ENCODE data around the gene SLC45A1.

SLC45A1 gene

DNA sequence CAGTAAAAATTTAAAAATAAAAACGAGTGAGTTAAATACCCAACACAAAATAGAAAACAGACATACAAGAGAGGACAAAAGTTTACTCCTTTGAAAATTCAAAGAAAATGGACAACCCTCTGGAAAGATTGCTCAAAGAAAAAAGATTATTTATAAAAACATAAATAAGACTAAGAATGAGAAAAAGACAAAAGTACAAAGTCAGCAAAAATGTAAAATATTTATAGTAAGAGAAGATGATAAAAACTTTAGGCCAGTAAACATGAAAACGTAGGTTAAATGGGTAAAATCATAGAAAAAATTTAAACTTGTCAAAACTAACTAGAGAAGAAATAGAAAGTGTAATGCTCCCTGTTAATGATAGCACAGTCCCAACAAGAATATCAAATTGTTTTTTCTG, 31.9 kb upstream of the SLC45A1 start:
- Histone ChIP-seq H3K27ac (ENCODE audit: extremely low read depth, low read depth, low read length) (no peak overlapping the region), H3K36me3 (ENCODE audit: control insufficient read depth in 2 of 2, insufficient read depth in 1 of 2, low read length in 2 of 2) (no peaks in the 10 kb centered on the region), H3K4me1 (ENCODE audit: control insufficient read depth, insufficient read depth, low read length) (no peaks in the 10 kb centered on the region), H3K9me3 (ENCODE audit: control insufficient read depth, insufficient read depth, low read depth, low read length) (no peaks in the 10 kb centered on the region), H3K4me3 (ENCODE audit: low read depth, low read length) (no peak overlapping the region)
- POLR2A ChIA-PET, result no interaction called here
- CTCF ChIA-PET, result no interaction called here
- TF ChIP-seq FEZF1 (tag by site-specific recombination; IDR thresholded peaks at IDR 0.05), result no peak
- no peak for TF ChIP-seq ZNF366 (tag by site-specific recombination; conservative IDR thresholded peaks at IDR 0.05)
- TF ChIP-seq ZNF791 (tag by site-specific recombination; IDR thresholded peaks at IDR 0.05), result no peak
- TF ChIP-seq ZNF423 (tag by site-specific recombination; IDR thresholded peaks at IDR 0.05), result no peak
- TF ChIP-seq REPIN1 (tag by site-specific recombination; IDR thresholded peaks at IDR 0.05; ENCODE audit: low read depth), result no peak
- TF ChIP-seq ZNF792 (tag by site-specific recombination; IDR thresholded peaks at IDR 0.05), result no peak

GRCh38 chr1:8293118-8293517, 24.8 kb upstream of the SLC45A1 start:
- H3K9me3 ChIP-seq (ENCODE audit: control insufficient read depth, insufficient read depth, low read depth, low read length), result no peaks in the 10 kb centered on the region
- CTCF ChIA-PET, result interaction anchor here (0.6 to 1.5 kb wide), 3 partner anchors 21 to 310 kb away, joined by 3 to 9 read pairs (median 6); no protein-coding TSS in a partner anchor
- H3K4me3 ChIP-seq (ENCODE audit: low read depth, low read length), result no peak overlapping the region
- no peaks in the 10 kb centered on the region for H3K4me1 ChIP-seq (ENCODE audit: control insufficient read depth, insufficient read depth, low read length)
- H3K27ac ChIP-seq (ENCODE audit: extremely low read depth, low read depth, low read length), result no peak overlapping the region
- TF ChIP-seq ZNF169 (tag by site-specific recombination; IDR thresholded peaks at IDR 0.05) (no peak), KLF1 (tag by site-specific recombination; IDR thresholded peaks at IDR 0.05) (peak; percentile 43; the same call in 1 of the 2 replicates), ZBTB44 (tag by site-specific recombination; IDR thresholded peaks at IDR 0.05) (no peak), ZNF571 (tag by site-specific recombination; IDR thresholded peaks at IDR 0.05) (no peak)
- POLR2A ChIA-PET, result interaction anchor here (0.6 kb wide), 1 partner anchor 336 kb away, joined by 3 read pairs; no protein-coding TSS in a partner anchor
- H3K36me3 ChIP-seq (ENCODE audit: control insufficient read depth in 2 of 2, insufficient read depth in 1 of 2, low read length in 2 of 2), result no peaks in the 10 kb centered on the region

GRCh38 chr1:8293641-8294169, 24.2 kb upstream of the SLC45A1 start:
- Histone ChIP-seq H3K4me3 (ENCODE audit: low read depth, low read length) (no peak overlapping the region), H3K27ac (ENCODE audit: extremely low read depth, low read depth, low read length) (no peak overlapping the region), H3K9me3 (ENCODE audit: control insufficient read depth, insufficient read depth, low read depth, low read length) (no peaks in the 10 kb centered on the region), H3K36me3 (ENCODE audit: control insufficient read depth in 2 of 2, insufficient read depth in 1 of 2, low read length in 2 of 2) (no peaks in the 10 kb centered on the region), H3K4me1 (ENCODE audit: control insufficient read depth, insufficient read depth, low read length) (no peaks in the 10 kb centered on the region)
- TF ChIP-seq, protein P1, sequence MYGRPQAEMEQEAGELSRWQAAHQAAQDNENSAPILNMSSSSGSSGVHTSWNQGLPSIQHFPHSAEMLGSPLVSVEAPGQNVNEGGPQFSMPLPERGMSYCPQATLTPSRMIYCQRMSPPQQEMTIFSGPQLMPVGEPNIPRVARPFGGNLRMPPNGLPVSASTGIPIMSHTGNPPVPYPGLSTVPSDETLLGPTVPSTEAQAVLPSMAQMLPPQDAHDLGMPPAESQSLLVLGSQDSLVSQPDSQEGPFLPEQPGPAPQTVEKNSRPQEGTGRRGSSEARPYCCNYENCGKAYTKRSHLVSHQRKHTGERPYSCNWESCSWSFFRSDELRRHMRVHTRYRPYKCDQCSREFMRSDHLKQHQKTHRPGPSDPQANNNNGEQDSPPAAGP (tag by site-specific recombination; IDR thresholded peaks at IDR 0.05), result no peak
- TF ChIP-seq ZBTB7A (tag by site-specific recombination; IDR thresholded peaks at IDR 0.05; ENCODE audit: low read depth) (no peak), ZNF629 (tag by site-specific recombination; IDR thresholded peaks at IDR 0.05) (no peak), ZXDB (tag by site-specific recombination; IDR thresholded peaks at IDR 0.05) (no peak), INSM2 (tag by site-specific recombination; IDR thresholded peaks at IDR 0.05) (no peak), ZNF341 (tag by site-specific recombination; IDR thresholded peaks at IDR 0.05; ENCODE audit: low read depth) (no peak), ZNF391 (tag by site-specific recombination; IDR thresholded peaks at IDR 0.05; ENCODE audit: borderline replicate concordance, low read depth) (no peak)
- CTCF ChIA-PET, result interaction anchor here (0.6 to 1.5 kb wide), 7 partner anchors 13 to 311 kb away, joined by 3 to 9 read pairs (median 4); no protein-coding TSS in a partner anchor
- POLR2A ChIA-PET, result interaction anchor here (0.6 kb wide), 1 partner anchor 336 kb away, joined by 3 read pairs; no protein-coding TSS in a partner anchor

Data from HEK293 (cell line).